GM21381 (cell line): ENCODE data around the gene MCUB.
"Not testable (repeated sequence)": the region's sequence is repeated elsewhere in the genome, so short reads cannot be mapped to it uniquely, and the experiment has no call there.

ENCODE experiments used
- ATAC-seq: cut with Tn5 transposase; IDR thresholded peaks from one replicate; pipeline ENCODE4 v1.9.1; 2021; ENCODE audit warnings: mild to moderate bottlenecking, moderate library complexity; ENCODE audit not compliant: unreplicated experiment

MCUB gene, protein sequence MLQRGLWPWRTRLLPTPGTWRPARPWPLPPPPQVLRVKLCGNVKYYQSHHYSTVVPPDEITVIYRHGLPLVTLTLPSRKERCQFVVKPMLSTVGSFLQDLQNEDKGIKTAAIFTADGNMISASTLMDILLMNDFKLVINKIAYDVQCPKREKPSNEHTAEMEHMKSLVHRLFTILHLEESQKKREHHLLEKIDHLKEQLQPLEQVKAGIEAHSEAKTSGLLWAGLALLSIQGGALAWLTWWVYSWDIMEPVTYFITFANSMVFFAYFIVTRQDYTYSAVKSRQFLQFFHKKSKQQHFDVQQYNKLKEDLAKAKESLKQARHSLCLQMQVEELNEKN

DNA sequence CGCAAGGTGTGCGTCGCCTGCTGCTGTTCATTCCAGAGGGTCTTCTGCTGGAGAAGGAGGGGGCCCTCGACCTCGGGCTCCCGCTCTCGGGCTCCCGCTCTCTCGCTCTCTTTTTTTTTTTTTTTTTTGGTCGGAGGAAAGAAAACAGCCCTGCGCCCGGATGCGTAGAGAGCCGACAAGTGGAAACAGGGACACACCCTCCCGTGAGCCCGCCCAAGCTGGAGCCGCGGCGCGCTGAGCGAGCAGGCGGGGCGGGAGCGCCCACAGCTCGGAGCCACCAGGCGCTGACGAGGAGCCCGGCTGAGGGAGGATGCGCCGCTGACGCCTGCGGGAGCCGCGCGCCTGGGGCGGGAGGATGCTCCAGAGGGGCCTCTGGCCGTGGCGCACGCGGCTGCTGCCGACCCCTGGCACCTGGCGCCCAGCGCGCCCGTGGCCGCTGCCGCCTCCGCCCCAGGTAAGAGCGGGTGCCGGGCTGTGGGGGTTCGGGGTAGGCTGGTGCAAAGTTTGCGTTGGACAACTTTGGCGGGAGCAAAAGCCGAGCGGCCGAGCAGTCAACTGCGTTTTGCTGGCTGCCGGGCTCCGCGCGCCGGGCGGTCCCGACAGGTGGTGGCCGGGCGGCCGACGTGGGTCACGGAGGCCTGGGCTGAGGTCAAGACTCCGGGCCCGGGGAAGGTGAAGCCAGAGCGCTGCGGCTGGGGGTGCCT, at the start of gene MCUB:
Gene MCUB, plus strand, starts transcription at position 264 of the 704 bp plus-strand sequence. Its CDS starts 92 bp downstream, at position 356.
- ATAC-seq: peak; percentile 92

DNA sequence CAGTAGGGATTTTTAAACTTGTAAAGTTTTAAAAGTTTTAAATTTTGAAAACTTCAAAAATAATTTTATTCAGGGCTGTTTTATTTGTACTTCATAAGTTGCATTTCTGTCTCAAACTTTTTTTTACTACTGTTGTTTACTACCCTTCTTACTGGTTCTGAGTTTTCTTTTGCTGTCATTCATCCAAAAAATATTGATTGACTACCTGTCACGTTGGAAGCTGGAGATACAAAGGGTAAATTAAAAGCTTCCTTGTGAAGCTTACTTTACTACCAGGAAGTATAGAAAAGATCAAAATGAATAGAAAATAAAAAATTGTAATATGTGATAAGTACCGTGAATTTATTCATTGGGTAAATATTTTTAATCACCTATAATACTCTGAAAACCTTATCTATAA, 49.4 kb upstream of the MCUB start:
- ATAC-seq: no peak

DNA sequence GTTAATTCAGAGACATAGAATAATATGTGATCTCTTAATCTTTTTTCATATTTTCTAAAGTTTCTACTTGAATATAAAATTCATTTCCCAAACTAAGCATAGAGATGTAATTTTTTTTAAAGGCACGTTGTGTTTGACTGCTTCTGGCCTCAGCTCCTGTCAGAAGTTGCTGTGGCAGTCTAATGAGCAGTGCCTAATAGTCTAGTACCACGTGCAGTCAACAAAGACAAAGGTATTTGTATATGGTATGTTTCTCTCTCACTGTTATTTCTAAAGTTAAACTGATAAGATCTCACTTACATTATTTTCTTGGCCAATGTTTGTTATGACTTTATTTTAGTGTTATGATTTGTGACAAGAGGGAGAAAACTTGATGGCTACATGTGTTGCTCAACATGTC, 48.6 kb upstream of the MCUB start:
- ATAC-seq: no peak

DNA sequence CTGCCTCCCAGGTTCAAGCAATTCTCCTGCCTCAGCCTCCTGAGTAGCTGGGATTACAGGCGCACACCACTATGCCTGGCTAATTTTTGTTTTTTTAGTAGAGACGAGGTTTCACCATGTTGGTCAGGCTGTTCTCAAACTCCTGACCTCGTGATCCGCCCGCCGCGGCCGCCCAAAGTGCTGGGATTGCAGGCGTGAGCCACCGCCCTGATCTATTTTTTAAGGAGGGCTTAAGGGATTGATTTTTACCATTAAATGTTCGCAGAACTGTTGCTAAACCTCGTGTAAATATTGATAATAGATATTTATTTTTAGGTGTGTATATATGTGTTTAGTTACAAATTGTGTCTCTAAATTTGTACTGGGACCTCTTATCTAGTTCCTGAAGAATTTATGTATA, 46.7 kb upstream of the MCUB start:
- not testable (repeated sequence) for ATAC-seq

DNA sequence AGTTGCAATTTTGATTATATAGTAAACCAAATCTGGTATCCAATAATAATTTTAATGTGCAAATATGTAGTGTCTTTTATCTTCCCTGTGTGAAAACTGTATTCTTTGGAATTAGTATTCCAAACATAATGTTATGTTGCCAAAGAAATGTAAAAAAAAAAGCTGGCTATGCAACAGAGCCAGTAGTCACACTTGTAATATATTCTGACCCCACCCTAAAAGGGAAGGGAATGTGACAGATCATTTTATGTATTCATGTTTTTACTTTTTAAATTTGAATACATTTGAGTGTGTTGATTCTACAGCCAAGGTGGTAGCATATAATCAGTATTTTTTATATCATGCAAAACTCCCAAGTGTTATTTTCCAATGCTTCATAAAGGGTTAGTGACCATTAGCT, 27.9 kb upstream of the MCUB start:
- ATAC-seq: no peak

DNA sequence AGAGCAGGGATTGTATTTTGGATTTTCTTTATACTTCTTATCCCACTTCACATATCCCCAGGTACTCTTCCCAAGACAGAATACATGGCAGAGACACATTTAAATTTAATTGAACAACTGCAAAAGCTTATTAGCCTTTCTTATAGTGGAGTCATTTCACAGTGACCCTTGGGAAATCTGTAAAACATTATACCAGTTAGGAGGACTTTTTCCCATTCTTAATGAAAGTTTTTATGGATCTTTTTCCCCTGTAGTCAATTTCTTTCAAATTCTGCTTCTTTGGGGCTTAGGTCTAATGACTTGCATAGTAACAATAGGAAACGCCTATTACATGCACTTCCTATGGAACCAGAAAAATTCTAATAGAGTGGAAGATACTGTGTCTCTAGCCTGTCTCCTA, 14.6 kb upstream of the MCUB start:
- no peak for ATAC-seq

DNA sequence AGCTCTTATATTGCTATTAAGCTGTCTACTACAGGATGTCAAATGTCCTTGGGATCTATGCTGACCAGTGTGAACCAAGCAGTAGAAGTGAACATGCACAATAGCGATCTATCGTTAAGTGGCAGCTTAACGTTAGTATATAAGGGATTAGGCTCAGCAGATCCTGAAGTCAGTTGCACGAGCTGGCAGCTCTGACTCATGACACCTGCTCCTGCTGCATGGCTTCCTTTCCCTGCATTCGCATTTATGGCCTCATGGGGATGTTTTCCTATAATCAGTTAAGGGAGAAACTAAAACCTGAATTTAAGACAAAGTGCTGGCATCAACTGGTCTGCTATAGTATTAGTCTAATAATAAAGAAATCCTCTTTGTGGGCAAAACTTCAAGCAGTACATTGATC, 12.7 kb upstream of the MCUB start:
- no peak for ATAC-seq

DNA sequence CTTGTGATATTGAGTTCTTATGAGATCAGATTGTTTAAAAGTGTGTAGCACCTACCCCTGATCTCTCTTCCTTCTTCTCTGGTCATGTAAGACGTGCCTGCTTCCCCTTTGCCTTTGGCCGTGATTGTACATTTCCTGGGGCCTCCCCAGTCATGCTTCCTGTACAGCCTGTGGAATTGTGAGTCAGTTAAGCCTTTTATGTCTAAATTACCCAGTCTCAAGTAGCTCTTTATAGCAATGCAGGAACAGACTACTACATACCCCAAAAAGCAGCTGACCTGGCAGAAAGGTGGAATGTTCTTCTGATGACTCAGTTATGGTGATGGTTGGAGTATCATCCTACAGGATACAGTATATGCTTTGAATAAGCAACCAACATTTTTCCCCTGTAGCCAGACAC, 11.4 kb upstream of the MCUB start:
- no peak for ATAC-seq

DNA sequence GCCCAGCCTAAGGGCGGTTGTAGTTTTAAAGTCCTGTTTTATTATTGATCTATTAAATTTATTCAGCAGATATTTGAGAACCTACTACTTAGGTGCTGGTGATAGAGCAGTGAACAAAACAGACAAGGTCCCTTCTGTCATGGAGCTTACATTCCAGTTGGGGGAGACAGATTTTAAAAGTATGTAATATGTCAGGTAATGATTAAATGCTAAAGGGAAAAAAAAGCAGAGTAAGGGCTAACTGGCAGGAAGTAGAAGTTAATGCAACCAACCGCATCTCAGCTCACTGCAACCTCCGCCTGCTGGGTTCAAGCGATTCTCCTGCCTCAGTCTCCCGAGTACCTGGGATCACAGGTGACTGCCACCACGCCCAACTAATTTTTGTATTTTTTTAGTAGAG, 7.8 kb upstream of the MCUB start:
- ATAC-seq: no peak

DNA sequence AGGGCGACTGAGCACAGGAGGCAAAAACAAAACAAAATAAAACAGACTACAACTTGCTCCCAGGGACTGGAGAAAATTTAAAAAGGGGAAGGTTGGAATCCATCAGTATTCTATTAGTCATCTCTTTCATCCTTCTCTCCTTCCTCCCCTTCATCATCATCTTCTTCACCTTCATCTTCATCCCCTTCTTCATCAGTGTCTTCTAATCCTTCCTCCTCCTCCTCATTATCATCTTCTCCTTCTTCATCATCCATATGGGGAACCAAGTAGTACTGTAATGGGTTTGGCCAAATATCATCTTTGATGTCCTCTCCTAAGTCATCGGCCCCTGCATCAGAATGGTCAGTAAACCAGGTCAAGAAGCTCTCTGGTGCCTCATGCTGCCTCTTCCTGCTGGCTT, 6.9 kb upstream of the MCUB start:
- ATAC-seq: no peak

DNA sequence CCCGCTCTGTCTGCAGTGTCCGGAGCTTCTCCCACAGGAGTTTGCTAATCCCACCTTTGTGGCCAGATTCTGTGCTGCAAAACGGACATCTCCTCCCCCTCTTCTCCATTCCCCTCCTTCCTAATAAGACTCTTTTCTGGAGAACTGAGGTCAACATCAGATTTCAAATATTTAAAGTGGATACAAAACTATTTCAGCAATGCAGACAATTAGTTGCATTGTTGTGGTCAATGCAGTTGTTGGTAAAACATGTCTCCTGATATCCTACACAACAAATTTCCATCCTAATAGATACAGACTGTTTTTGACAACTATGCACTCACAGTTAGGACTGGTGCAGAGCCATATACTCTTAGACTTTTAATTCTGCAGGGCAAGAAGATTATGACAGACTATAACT, 5.1 kb upstream of the MCUB start:
- no peak for ATAC-seq

DNA sequence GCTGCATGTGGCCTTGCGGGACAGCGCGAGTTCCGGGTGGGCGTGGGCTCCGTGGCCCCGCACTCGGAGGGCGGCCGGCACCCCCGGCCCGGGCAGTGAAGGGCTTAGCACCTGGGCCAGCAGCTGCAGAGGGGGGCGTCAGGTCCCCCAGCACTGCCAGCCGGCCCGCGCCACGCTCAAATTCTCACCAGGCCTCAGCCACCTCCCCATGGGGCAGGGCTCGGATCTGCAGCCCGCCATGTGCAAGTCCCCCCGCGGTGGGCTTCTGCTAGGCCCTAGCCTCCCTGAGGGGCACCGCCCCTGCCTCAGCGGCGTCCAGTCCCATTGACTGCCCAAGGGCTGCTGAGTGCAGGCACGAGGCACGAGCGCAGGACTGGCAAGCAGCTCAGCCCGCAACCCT, 2.6 kb upstream of the MCUB start:
- no peak for ATAC-seq

DNA sequence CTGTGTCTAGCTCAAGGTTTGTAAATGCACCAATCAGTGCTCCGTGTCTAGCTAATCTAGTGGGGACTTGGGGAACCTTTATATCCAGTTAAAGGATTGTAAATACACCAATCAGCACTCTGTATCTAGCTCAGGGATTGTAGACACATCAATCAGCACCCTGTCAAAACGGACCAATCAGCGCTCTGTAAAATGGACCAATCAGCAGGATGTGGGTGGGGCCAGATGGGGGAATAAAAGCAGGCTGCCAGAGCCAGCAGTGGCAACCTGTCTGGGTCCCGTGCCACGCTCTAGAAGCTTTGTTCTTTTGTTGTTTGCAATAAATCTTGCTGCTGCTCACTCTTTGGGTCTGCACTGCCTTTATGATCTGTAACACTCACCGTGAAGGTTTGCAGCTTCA, 2.0 kb upstream of the MCUB start:
- ATAC-seq: not testable (repeated sequence)

DNA sequence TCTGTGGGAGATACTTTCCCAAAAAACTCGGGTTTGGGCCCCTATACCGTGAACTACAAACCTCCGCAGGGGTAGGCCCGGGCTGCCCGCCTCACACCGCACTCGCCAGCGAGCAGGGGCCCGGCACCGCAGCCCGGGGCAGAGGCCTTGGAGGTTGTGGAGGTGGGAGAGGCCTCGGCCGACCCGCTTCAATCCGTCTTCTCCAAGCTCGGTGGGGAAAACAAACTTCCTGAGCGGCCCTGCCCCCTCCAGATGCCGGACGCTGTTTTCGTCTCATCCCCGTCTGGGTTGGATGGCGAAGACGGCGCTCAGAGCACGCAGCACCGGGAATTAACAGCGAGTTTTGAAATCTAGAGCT, 442 bp upstream of the MCUB start:
- peak; percentile 26 for ATAC-seq

DNA sequence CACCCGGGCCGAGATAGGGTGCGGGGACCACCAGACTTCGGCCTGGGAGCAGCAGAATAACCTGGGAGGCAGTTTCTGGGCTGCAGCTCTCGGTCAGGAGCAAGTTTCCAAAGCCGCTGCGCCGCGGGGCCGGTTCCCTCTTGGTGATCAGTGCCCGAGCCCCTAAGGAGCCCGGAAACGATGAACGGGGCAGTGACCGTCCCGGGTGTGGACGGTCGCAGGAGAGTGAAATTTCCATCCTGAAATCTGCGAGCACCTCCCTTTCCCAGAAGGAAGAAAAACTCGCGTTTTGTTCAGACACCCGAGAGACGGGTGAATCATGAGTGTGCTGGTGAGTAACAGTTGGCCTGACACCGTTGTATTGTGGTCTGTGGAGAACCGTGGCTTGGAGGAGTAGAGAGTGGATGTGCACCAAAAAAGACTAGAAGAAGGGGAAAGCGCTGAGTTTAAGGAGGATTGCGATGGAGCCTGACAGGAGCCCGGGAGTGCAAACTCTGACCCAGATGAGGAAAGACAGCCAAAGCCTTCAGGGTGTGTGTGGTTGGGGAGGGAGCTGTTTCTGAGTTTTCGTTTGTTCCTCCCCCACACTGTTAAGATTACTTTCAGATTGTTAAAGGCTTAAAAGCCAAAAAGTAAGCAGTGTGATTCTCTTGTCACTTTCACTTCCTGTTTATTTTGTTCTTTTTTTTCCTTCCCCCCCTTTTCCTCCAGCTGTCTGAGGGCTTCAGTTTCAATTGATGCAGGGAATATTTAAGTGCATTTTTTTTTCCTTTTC, 828 bp downstream of the MCUB start:
- peak; percentile 61 for ATAC-seq

DNA sequence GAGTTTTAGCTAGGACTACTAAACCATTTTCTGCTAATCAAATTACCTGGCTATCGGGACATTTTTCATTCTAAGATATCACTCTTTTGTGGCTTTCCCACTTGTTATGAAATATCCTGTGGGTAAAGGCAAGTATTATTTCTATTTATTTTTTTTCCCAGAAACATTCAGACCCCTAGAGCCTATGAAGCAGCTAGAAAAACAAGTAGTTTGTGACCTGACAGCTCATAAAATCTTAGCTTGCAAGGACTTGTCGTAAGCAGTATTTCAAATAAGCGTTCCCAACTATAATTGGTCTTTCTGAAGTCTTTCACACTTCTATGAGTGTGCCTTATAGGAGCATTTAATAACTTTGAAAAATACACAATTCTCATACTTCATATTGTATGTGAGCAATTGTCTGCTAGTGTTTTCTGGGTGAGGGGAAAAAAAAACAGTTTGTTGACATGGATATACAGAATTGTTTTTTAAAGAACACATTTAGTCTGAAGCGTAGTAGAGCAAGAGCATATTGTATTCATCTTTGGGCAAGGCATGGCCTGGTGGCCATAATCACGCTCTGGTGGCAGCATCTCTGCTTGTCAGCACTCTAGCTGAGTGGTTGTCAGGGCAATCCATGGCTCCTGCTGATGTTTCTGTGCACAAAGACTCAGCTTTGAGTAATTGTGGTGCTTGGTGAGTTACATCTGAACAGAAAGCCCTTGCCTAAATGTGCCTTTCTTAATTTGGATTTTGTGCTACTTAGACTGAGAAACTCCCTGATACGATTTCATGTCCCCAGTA, 2.6 kb downstream of the MCUB start:
- ATAC-seq: no peak

DNA sequence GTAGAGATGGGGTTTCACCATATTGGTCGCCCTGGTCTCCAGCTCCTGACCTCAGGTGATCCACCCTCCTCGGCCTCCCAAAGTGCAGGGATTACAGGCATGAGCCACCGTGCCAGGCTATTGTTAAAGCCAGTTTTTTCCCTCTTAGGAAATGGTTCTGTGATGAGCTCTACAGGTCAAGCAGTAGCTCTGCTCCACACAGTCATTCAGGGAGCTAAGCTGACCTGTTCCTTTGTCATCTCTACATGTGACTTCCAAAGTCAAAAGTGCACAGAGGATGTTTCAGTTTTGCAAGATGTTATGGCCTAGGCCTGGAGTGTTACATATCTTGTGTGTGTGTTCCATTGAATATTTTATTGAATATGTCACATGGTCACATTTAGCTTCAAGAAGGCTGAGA, 11.4 kb downstream of the MCUB start:
- ATAC-seq: no peak

DNA sequence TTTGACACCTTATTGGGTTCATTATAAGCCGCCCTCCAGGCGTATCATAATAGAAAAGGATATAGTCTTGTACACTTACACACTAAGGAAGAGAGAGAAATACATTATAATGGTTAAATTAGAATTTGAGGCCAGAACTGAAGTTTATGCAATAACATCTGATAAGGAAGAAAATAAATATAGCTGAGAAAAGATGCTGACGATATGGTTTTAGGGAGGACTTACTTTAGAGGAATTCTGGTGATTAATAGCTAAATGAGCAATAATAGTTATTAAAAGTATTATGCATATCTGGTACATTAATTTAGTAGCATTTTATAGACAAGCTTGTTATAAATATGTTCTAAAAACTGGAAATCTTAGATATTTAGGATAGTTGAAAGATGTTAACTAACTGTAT, 12.1 kb downstream of the MCUB start:
- ATAC-seq: no peak

DNA sequence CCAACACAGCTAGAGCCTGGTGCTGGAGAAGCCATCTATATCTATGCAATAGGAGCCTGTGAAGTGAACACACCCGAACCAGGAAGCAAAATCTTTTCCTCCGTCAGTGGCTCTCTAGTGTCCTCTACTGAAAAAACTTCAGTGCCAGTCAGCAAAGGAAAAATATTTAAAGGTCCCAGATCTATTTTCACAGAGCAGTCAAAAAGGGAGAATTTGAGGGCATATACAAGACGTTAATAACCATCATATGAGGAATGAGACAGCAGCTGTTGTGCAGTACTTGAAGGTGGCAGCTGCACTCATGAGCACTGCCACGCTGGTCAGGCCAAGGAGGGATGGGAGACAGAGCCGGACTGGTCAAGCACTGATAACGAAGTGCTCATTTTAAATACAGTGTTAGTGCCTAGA, 14.4 kb downstream of the MCUB start:
- ATAC-seq: no peak

DNA sequence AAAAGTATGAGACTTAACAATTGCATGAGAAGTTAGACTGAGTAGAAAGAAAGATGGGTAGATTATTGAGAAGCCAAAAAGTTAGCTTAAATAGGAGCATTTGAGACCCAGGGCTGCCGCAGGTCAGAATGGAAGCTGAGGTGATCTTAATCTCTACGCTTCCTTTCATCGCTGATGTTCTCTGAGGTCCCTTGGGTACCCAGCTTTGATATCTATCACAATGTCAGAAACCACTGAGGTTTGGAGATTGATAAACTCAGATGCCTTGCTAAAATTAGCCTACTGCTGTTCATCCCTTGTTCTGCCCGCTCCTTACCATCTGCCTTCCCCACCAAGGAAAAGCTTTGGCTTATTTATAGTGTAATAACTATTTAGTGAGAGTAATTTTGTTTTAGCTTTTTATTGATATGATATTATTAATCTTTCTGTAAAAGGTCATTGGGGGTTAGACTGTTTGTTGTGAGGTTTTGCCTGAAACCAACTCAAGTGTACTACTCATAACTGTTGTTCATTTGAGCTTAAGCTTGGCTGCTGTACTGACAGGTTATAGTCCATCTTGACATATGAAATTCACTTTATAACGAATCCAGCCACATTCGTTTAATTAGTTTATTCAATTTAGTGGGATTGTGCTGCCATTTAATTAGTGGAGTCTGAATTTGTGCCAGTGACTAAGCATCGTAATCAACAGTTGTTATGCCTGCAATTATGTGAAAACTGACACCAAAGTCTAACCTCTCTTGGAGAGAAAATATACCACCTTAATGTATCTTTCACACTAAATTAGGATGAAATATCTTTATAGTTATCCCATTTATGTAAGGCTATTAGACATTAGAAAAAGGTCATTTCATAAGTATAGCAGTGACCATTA, 15.1 kb downstream of the MCUB start:
- ATAC-seq: no peak
